Pancreas (tissue), 10 donors: ENCODE data around the gene CDKN1A. TPM values are rescaled to one million over a fixed set of nuclear protein-coding genes. Genes with fewer than 3 reads are reported as not detected.
"Not testable (repeated sequence)": the region's sequence is repeated elsewhere in the genome, so short reads cannot be mapped to it uniquely, and the experiment has no call there.

Experiments
- ATAC-seq, 4 donors: fragments of 200-7000 bp; cut with Tn5 transposase; one replicate each; pipeline versions ENCODE4 v1.8.0 to v1.9.1; 2020; ENCODE audit warnings: mild to moderate bottlenecking in 4 of 4, moderate library complexity in 4 of 4
- DNase-seq, 6 donors: peaks; one replicate each; pipeline ENCODE4 v3.0.0-alpha.2; 2020
- FAIRE-seq: peaks from 2 replicates; lab custom pipeline; 2012; peaks lifted over from hg19 to GRCh38; lab: Jason Lieb, UNC
- H3K27ac ChIP-seq, 4 donors: fragments of 200-600 bp; sonication (generic); 1 replicate in 3 of 4; 2 replicates in 1 of 4; pipeline versions ENCODE4 v1.5.0 to v1.8.0; 2020
- H3K27me3 ChIP-seq, 4 donors: fragments of 200-600 bp; one replicate each; pipeline ENCODE4 v1.8.0; 2021
- H3K36me3 ChIP-seq, 3 donors: fragments of 200-600 bp; sonication (generic) in 1 of 3; one replicate each; pipeline versions ENCODE4 v1.5.0 to v1.8.0; 2020 to 2021
- H3K4me1 ChIP-seq, 3 donors: fragments of 200-600 bp; one replicate each; pipeline ENCODE4 v1.8.0; 2021
- H3K4me3 ChIP-seq, 4 donors: fragments of 200-600 bp; sonication (generic) in 2 of 4; one replicate each; pipeline versions ENCODE4 v1.5.0 to v1.8.0; 2020 to 2021
- H3K9me3 ChIP-seq, 4 donors: fragments of 200-600 bp; one replicate each; pipeline ENCODE4 v1.8.0; 2021
- CTCF ChIP-seq, 4 donors: fragments of 200-600 bp; sonication (generic) in 3 of 4; IDR thresholded peaks; one replicate each; pipeline versions ENCODE4 v1.5.0 to v1.8.0; 2021; ENCODE audit warnings: antibody characterized with exemption in 4 of 4
- WGBS, 2 donors: extraction: QIAGEN DNeasy Blood & Tissue Kit; methylation state at CpG; one replicate each; pipeline ENCODE4 v1.1.7; 2013; 5-methylcytosine and 5-hydroxymethylcytosine counted together
- intact Hi-C, 3 donors: fragments of 100-400 bp; cut with DNase I; formaldehyde crosslinking; loops; one replicate each; pipeline versions ENCODE4 v1.11.1 to v1.14.2; 2022
- polyA plus RNA-seq, 2 donors: library from polyadenylated mRNA; stranded (reverse); fragments of 200-250 nt; gene quantifications; one replicate each; pipeline ENCODE4 v1.2.3, GENCODE V29; 2013
- total RNA-seq, 6 donors: library from RNA; stranded (reverse); fragmentation: NEBNext Ultra II Directional in 4 of 6; extraction: Animal tissue kit (Norgen Biotek cat#: 25700) in 4 of 6; gene quantifications; one replicate each; pipeline versions ENCODE4 v1.2.1 to v1.2.4, GENCODE V29; 2021 to 2023
- donor health status: healthy with polysubstance abuse.
- donor health status: DM: no; HTN: no; CAD: no; lungs with moderate emphysema.
- donor health status: DM: no; HTN: no; CAD: no.
- donor health status: control.
- donor health status: control.
- donor health status: Bipolar disorder and iron deficiency.
- donor health status: DM: yes; HTN: yes; CAD: no.
- donor health status: DM: no; HTN: no; CAD: no.
- donor health status: DM: no; HTN: no; CAD: no.
- donor health status: DM: yes; HTN: yes; CAD: no.

Gene CDKN1A
- total and polyA plus RNA-seq, 8 donors: 22.3 to 178 (median 44.1) TPM

- peak in 1 of 6 donors; percentile 52 for DNase-seq
- 81 to 89% methylated on average over 14 to 15 of the region's 15 CpGs for WGBS, 2 donors
- Histone ChIP-seq H3K9me3 (no peaks in the 10 kb centered on the region), H3K27ac (no peak overlapping the region), H3K36me3 (no peaks in the 10 kb centered on the region), H3K4me3 (no peak overlapping the region), H3K4me1 (no peaks in the 10 kb centered on the region), H3K27me3 (no peaks in the 10 kb centered on the region)
- intact Hi-C loops: loop anchor here in 2 of 3 donors (5.0 to 10.0 kb wide), 2 partner anchors 97 to 104 kb away; no protein-coding TSS in a partner anchor
- TF ChIP-seq CTCF (IDR thresholded peaks at IDR 0.05): no peak
- ATAC-seq: no peak
- FAIRE-seq: no peak
Measured at GRCh38 chr6:36721369-36722140, 43.0 kb downstream of the CDKN1A start.

- intact Hi-C loops: loop anchor here in 2 of 3 donors (5.0 to 10.0 kb wide), 2 partner anchors 98 to 105 kb away; no protein-coding TSS in a partner anchor
- DNase-seq (no peak), ATAC-seq (no peak), FAIRE-seq (no peak)
- TF ChIP-seq CTCF (IDR thresholded peaks at IDR 0.05): no peak
- Histone ChIP-seq H3K27ac (no peak overlapping the region), H3K4me3 (no peak overlapping the region), H3K27me3 (no peaks in the 10 kb centered on the region), H3K4me1 (no peaks in the 10 kb centered on the region), H3K9me3 (no peaks in the 10 kb centered on the region), H3K36me3 (no peaks in the 10 kb centered on the region)
- 90 to 91% methylated on average over 10 of the region's 10 CpGs for WGBS, 2 donors
Measured at GRCh38 chr6:36722365-36722764, 43.9 kb downstream of the CDKN1A start.

- no peak for ATAC-seq
- FAIRE-seq: no peak
Measured at GRCh38 chr6:36722879-36723278, 44.4 kb downstream of the CDKN1A start.

GRCh38 chr6:36723992-36724391, 45.5 kb downstream of the CDKN1A start:
- not testable (repeated sequence) for ATAC-seq, FAIRE-seq, H3K27ac ChIP-seq, H3K9me3 ChIP-seq, H3K4me1 ChIP-seq, DNase-seq, H3K27me3 ChIP-seq, H3K4me3 ChIP-seq, H3K36me3 ChIP-seq
- intact Hi-C loops: loop anchor here in 2 of 3 donors (5.0 to 10.0 kb wide), 2 partner anchors 99 to 107 kb away; no protein-coding TSS in a partner anchor
- 93 to 96% methylated on average over 4 of the region's 4 CpGs for WGBS, 2 donors

More at GRCh38 chr6:36722879-36723278, 44.4 kb downstream of the CDKN1A start:
- no peaks in the 10 kb centered on the region for H3K9me3 ChIP-seq
- H3K27ac ChIP-seq: no peak overlapping the region
- no peaks in the 10 kb centered on the region for H3K36me3 ChIP-seq
- H3K4me1 ChIP-seq: no peaks in the 10 kb centered on the region
- intact Hi-C loops: loop anchor here in 2 of 3 donors (5.0 to 10.0 kb wide), 2 partner anchors 98 to 106 kb away; no protein-coding TSS in a partner anchor
- 79 to 98% methylated on average over 2 of the region's 2 CpGs for WGBS, 2 donors
- no peaks in the 10 kb centered on the region for H3K27me3 ChIP-seq
- no peak overlapping the region for H3K4me3 ChIP-seq
- no peak for TF ChIP-seq CTCF (IDR thresholded peaks at IDR 0.05)
- DNase-seq: no peak

GRCh38 chr6:36724514-36725390, 46.2 kb downstream of the CDKN1A start:
- TF ChIP-seq CTCF (IDR thresholded peaks at IDR 0.05): peak in 3 of 4 donors; percentile 19 to 46 (median 39)
- Histone ChIP-seq H3K27me3 (no peaks in the 10 kb centered on the region), H3K27ac (no peak overlapping the region), H3K9me3 (no peaks in the 10 kb centered on the region), H3K4me3 (no peak overlapping the region), H3K36me3 (no peaks in the 10 kb centered on the region), H3K4me1 (no peaks in the 10 kb centered on the region)
- FAIRE-seq (no peak), DNase-seq (peak; percentile 76 to 88 (median 83)), ATAC-seq (peak; percentile 84 to 97 (median 92))
- WGBS, 2 donors: 36 to 41% methylated on average over 13 of the region's 13 CpGs
- intact Hi-C loops: loop anchor here in 2 of 3 donors (5.0 to 10.0 kb wide), 2 partner anchors 100 to 107 kb away; no protein-coding TSS in a partner anchor
